Neutrophil (primary cell): ENCODE data around the gene ZFP90.

Experiments
- H3K27ac ChIP-seq: fragments of 200-600 bp; sonication (generic); 2 replicates; pipeline ENCODE4 v1.5.1; 2016; ENCODE audit warnings: mild to moderate bottlenecking, moderate library complexity
- H3K27me3 ChIP-seq: fragments of 200-600 bp; sonication (generic); 2 replicates; pipeline ENCODE4 v1.6.0; 2016; ENCODE audit warnings: mild to moderate bottlenecking
- H3K36me3 ChIP-seq: fragments of 200-600 bp; sonication (generic); 2 replicates; pipeline ENCODE4 v1.5.1; 2017
- H3K4me1 ChIP-seq, 2 experiments: fragments of 200-600 bp in 1 of 2; sonication (generic) in 1 of 2; 1 replicate in 1 of 2; 2 replicates in 1 of 2; pipeline versions ENCODE4 v1.5.1 to v1.6.1; 2013 to 2016; ENCODE audit warnings: low read depth in 1 of 2, low read length in 1 of 2, mild to moderate bottlenecking in 1 of 2, moderate library complexity in 1 of 2; ENCODE audit not compliant: control insufficient read depth in 1 of 2, insufficient read depth in 1 of 2
- H3K4me3 ChIP-seq, 2 experiments: fragments of 200-600 bp in 1 of 2; sonication (generic) in 1 of 2; 1 replicate in 1 of 2; 2 replicates in 1 of 2; pipeline ENCODE4 v1.5.1; 2013 to 2016; ENCODE audit warnings: low read depth in 1 of 2, low read length in 1 of 2, mild to moderate bottlenecking in 1 of 2, moderate library complexity in 1 of 2
- H3K9me3 ChIP-seq: fragments of 200-600 bp; sonication (generic); 2 replicates; pipeline ENCODE4 v1.5.1; 2016
- TF ChIP-seq, protein P1 (sequence below): fragments of 200-600 bp; sonication (generic); IDR thresholded peaks from 2 replicates; pipeline ENCODE4 v1.5.1; 2016; ENCODE audit warnings: antibody characterized with exemption

The ZFP90 gene

DNA sequence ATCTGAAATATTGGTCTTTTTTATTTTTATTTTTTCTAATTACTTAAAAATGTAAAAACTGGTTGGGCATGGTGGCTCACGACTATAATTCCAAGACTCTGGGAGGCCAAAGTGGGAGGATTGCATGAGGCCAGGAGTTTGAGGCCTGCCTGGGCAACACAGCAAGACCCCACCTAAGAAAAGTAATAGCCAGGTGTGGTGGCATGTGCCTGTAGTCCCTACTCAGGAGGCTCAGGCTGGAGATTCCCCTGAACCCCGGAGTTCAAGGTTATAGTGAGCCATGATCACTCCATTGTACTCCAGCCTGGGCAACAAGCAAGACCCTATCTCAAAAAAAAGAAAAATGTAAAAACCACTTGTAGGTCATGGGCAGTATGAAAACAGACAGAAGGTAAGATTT, 69.2 kb downstream of the ZFP90 start:
- no peaks in the 10 kb centered on the region for H3K9me3 ChIP-seq
- H3K27ac ChIP-seq, result no peak overlapping the region
- no peaks in the 10 kb centered on the region for H3K36me3 ChIP-seq
- H3K4me3 ChIP-seq, result no peak overlapping the region
- H3K27me3 ChIP-seq, result no peaks in the 10 kb centered on the region
- no peaks in the 10 kb centered on the region for H3K4me1 ChIP-seq
- TF ChIP-seq, protein P1, sequence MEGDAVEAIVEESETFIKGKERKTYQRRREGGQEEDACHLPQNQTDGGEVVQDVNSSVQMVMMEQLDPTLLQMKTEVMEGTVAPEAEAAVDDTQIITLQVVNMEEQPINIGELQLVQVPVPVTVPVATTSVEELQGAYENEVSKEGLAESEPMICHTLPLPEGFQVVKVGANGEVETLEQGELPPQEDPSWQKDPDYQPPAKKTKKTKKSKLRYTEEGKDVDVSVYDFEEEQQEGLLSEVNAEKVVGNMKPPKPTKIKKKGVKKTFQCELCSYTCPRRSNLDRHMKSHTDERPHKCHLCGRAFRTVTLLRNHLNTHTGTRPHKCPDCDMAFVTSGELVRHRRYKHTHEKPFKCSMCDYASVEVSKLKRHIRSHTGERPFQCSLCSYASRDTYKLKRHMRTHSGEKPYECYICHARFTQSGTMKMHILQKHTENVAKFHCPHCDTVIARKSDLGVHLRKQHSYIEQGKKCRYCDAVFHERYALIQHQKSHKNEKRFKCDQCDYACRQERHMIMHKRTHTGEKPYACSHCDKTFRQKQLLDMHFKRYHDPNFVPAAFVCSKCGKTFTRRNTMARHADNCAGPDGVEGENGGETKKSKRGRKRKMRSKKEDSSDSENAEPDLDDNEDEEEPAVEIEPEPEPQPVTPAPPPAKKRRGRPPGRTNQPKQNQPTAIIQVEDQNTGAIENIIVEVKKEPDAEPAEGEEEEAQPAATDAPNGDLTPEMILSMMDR, result no peak

DNA sequence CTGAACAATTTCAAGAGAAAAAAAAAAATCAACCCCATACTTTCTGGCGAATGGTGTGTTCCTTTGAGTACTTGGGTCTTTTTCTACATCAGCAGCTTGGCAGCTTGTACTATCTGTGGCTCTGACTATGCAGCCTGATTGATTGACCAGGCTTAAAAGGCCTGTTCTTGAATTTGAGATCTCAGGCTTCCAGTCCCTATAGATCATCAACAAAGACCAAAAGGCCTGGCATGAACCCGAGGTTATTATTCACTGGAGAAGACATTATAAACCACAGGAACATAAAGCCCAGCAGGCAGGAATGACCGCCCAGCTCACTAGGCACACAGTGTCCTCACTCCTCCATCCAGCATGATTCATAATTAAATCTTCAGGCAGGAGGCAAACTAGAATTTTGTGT, 73.9 kb downstream of the ZFP90 start:
- TF ChIP-seq, protein P1, result no peak
- no peak overlapping the region for H3K4me3 ChIP-seq
- H3K27me3 ChIP-seq, result no peaks in the 10 kb centered on the region
- no peaks in the 10 kb centered on the region for H3K9me3 ChIP-seq
- H3K27ac ChIP-seq, result no peak overlapping the region
- no peaks in the 10 kb centered on the region for H3K4me1 ChIP-seq
- H3K36me3 ChIP-seq, result no peaks in the 10 kb centered on the region

DNA sequence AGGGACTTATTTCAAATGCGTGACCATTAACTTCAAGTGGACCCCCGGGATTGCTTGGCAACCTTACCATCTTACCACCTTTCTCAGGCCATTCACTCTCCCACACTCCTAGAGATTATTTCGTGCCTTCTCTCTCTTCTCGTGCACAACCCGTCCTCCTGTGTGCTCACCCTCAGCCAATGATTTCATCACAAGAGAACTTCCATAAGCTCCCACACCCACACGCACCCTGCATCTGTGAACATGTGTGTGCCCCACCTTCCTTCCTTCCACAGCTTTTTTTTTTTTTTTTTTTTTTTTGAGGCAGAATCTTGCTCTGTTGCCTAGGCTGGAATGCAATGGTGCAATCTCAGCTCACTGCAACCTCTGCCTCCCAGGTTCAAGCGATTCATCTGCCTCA, 78.6 kb downstream of the ZFP90 start:
- H3K9me3 ChIP-seq, result no peaks in the 10 kb centered on the region
- TF ChIP-seq, protein P1, result no peak
- H3K4me1 ChIP-seq, result no peaks in the 10 kb centered on the region
- H3K27ac ChIP-seq, result no peak overlapping the region
- H3K4me3 ChIP-seq, result no peak overlapping the region
- no peaks in the 10 kb centered on the region for H3K36me3 ChIP-seq
- H3K27me3 ChIP-seq, result no peaks in the 10 kb centered on the region
